Suprapubic skin (tissue), 4 donors: ENCODE results near the gene SMS.

Source experiments
- EP300 ChIP-seq: sonication (generic); formaldehyde crosslinking; IDR thresholded peaks from one replicate; pipeline ENCODE4 v1.6.1; 2017; ENCODE audit warnings: antibody characterized with exemption
- POLR2A ChIP-seq, 2 donors: fragments of 450-650 bp; IDR thresholded peaks; one replicate each; pipeline ENCODE4 v1.6.1; 2017; ENCODE audit warnings: antibody characterized with exemption in 2 of 2, mild to moderate bottlenecking in 2 of 2, moderate library complexity in 2 of 2
- POLR2AphosphoS5 ChIP-seq, 3 donors: sonication (generic); formaldehyde crosslinking; IDR thresholded peaks; one replicate each; pipeline ENCODE4 v1.6.1; 2017; ENCODE audit warnings: antibody characterized with exemption in 3 of 3
- TF ChIP-seq, protein P1 (sequence below), 2 donors: fragments of 200-600 bp in 1 of 2; fragments of 450-650 bp in 1 of 2; sonication (generic) in 1 of 2; IDR thresholded peaks; one replicate each; pipeline ENCODE4 v1.5.1; 2016 to 2019; ENCODE audit warnings: antibody characterized with exemption in 2 of 2, mild to moderate bottlenecking in 1 of 2, moderate library complexity in 1 of 2

DNA sequence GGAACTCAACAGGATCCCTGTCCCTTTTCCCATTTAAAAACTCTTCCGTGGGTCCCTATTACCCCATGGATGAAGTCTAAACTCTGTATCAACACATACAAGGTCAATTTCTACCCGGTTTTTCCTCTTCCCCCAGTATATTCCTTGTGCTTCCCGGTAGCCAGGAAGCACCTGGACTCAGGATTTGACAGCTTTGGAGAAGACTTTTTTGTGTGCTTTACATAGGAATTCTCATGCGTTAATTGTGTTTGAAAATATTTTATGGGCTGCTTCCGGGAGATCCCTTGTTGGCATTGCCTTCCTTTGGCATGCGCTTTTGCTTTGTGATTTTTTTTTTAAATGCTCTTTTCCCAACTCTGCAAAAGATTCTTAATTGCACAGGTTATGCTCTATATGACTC is 7.2 kb downstream of the SMS start:
- TF ChIP-seq, protein P1, sequence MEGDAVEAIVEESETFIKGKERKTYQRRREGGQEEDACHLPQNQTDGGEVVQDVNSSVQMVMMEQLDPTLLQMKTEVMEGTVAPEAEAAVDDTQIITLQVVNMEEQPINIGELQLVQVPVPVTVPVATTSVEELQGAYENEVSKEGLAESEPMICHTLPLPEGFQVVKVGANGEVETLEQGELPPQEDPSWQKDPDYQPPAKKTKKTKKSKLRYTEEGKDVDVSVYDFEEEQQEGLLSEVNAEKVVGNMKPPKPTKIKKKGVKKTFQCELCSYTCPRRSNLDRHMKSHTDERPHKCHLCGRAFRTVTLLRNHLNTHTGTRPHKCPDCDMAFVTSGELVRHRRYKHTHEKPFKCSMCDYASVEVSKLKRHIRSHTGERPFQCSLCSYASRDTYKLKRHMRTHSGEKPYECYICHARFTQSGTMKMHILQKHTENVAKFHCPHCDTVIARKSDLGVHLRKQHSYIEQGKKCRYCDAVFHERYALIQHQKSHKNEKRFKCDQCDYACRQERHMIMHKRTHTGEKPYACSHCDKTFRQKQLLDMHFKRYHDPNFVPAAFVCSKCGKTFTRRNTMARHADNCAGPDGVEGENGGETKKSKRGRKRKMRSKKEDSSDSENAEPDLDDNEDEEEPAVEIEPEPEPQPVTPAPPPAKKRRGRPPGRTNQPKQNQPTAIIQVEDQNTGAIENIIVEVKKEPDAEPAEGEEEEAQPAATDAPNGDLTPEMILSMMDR (IDR thresholded peaks at IDR 0.05): no peak
- TF ChIP-seq POLR2AphosphoS5 (IDR thresholded peaks at IDR 0.05) (no peak), POLR2A (IDR thresholded peaks at IDR 0.05) (no peak), EP300 (no peak)
